K562 (cell line): ENCODE data around the gene RPL29. TPM values are rescaled to one million over a fixed set of nuclear protein-coding genes. Genes with fewer than 3 reads are reported as not detected.

Experiments
- ATAC-seq: fragments of 200-7000 bp; cut with Tn5 transposase; 3 replicates; pipeline ENCODE4 v1.9.1; 2020; ENCODE audit warnings: moderate library complexity
- BruUV-seq: library from RNA; stranded (reverse); fragments of 400-500 nt; replicated peaks from 2 replicates; lab custom pipeline; 2021; lab: Mats Ljungman, UMichigan
- CTCF ChIA-PET: fragments of 300-600 bp; formaldehyde crosslinking; extraction: SDS; loops from one replicate; lab custom pipeline; 2021; ENCODE audit warnings: low intra/inter-chr PET ratio; lab: Yijun Ruan, JAX
- POLR2A ChIA-PET: fragments of 300-600, 350-650 bp; sonication (Branson Sonifier 250); formaldehyde crosslinking; extraction: SDS; loops from one replicate; lab custom pipeline; 2021; ENCODE audit warnings: antibody characterized with exemption, inconsistent platforms; lab: Yijun Ruan, JAX
- DNase-seq, 4 experiments: peaks; one replicate each; pipeline versions ENCODE4 v3.0.0 to v3.0.0-alpha.2; 2011 to 2018; ENCODE audit warnings: low spot score in 3 of 4, mixed read lengths in 3 of 4; ENCODE audit errors: extremely low read depth in 1 of 4
- FAIRE-seq: peaks from 2 replicates; lab custom pipeline; 2011; peaks lifted over from hg19 to GRCh38; lab: Jason Lieb, UNC
- H2AFZ ChIP-seq: 2 replicates; pipeline ENCODE4 v1.6.0; 2011; ENCODE audit warnings: low read depth, low read length, control low read depth, inconsistent platforms
- H3K27ac ChIP-seq: fragments of 200-600 bp; 3 replicates; pipeline ENCODE4 v1.8.0; 2011; ENCODE audit warnings: low read depth, mild to moderate bottlenecking, control low read depth, inconsistent platforms, low read length, moderate library complexity, mixed read lengths; ENCODE audit errors: extremely low read depth
- H3K27me3 ChIP-seq, 2 experiments: fragments of 300-600 bp in 1 of 2; 2 replicates in 1 of 2; 3 replicates in 1 of 2; pipeline versions ENCODE4 v1.6.0 to v1.8.0; 2011; ENCODE audit warnings: inconsistent platforms in 2 of 2, low read length in 2 of 2, mild to moderate bottlenecking in 1 of 2, mixed read lengths in 1 of 2, moderate library complexity in 1 of 2; ENCODE audit not compliant: control insufficient read depth in 2 of 2, insufficient read depth in 2 of 2
- H3K36me3 ChIP-seq: fragments of 300-600 bp; 3 replicates; pipeline ENCODE4 v1.8.0; 2011; ENCODE audit warnings: mild to moderate bottlenecking, low read length, inconsistent platforms; ENCODE audit not compliant: control insufficient read depth, insufficient read depth
- H3K4me1 ChIP-seq, 2 experiments: fragments of 200-600 bp in 1 of 2; replicated peaks in 1 of 2; 2 replicates in 1 of 2; 3 replicates in 1 of 2; pipeline versions ENCODE4 v1.5.1 to v1.8.0; 2011; ENCODE audit warnings: inconsistent platforms in 2 of 2, low read length in 2 of 2, mild to moderate bottlenecking in 1 of 2, mixed read lengths in 1 of 2, moderate library complexity in 1 of 2; ENCODE audit not compliant: control insufficient read depth in 2 of 2, insufficient read depth in 2 of 2
- H3K4me2 ChIP-seq: 2 replicates; pipeline ENCODE4 v1.6.1; 2011; ENCODE audit warnings: low read length, control low read depth, inconsistent platforms, mixed read lengths; ENCODE audit not compliant: insufficient read depth
- H3K4me3 ChIP-seq: fragments of 200-600 bp; sonication (generic), shearing (Covaris generic); 2 replicates; pipeline ENCODE4 v1.5.1; 2016; ENCODE audit warnings: control low read depth, inconsistent platforms
- H3K79me2 ChIP-seq: fragments of 200-600 bp; 3 replicates; pipeline ENCODE4 v1.8.0; 2011; ENCODE audit warnings: low read length, inconsistent platforms; ENCODE audit not compliant: control insufficient read depth, insufficient read depth
- H3K9ac ChIP-seq, 2 experiments: 2 replicates each; pipeline versions ENCODE4 v1.6.0 to v1.6.1; 2011; ENCODE audit warnings: low read depth in 2 of 2, low read length in 2 of 2, control low read depth in 1 of 2, inconsistent platforms in 1 of 2, mild to moderate bottlenecking in 1 of 2, mixed read lengths in 1 of 2; ENCODE audit not compliant: insufficient read depth in 1 of 2
- H3K9me1 ChIP-seq: one replicate; pipeline ENCODE4 v1.6.0; 2011; ENCODE audit warnings: inconsistent platforms, mild to moderate bottlenecking, low read length, moderate library complexity; ENCODE audit not compliant: control insufficient read depth, insufficient read depth
- H3K9me3 ChIP-seq: replicated peaks from 2 replicates; pipeline ENCODE4 v1.5.1; 2011; ENCODE audit warnings: low read depth, low read length, inconsistent platforms; ENCODE audit not compliant: control insufficient read depth, insufficient read depth
- H4K20me1 ChIP-seq: replicated peaks from 2 replicates; pipeline ENCODE4 v1.6.1; 2011; ENCODE audit warnings: low read length, inconsistent platforms, mixed read lengths; ENCODE audit not compliant: control insufficient read depth, insufficient read depth
- ATF7 ChIP-seq: fragments of 450-650 bp; IDR thresholded peaks from 2 replicates; pipeline ENCODE4 v1.7.1; 2014; ENCODE audit warnings: mild to moderate bottlenecking, moderate library complexity
- CSDE1 ChIP-seq, 2 experiments: fragments of 450-650 bp; IDR thresholded peaks; 2 replicates each; pipeline ENCODE4 v1.6.1; 2016; ENCODE audit warnings: mild to moderate bottlenecking in 1 of 2
- DEAF1 ChIP-seq: fragments of 450-650 bp; formaldehyde crosslinking; IDR thresholded peaks from 2 replicates; pipeline ENCODE4 v1.4.0; 2020; ENCODE audit warnings: mild to moderate bottlenecking, moderate library complexity
- ELK3 ChIP-seq: fragments of 450-650 bp; formaldehyde crosslinking; IDR thresholded peaks from 2 replicates; pipeline ENCODE4 v1.4.0; 2020; ENCODE audit warnings: mild to moderate bottlenecking
- ETV1 ChIP-seq: fragments of 450-650 bp; conservative IDR thresholded peaks from 2 replicates; pipeline ENCODE4 v1.6.1; 2016; ENCODE audit warnings: missing genetic modification characterization, control low read depth, low read depth, missing compliant biosample characterization
- HMG20B ChIP-seq: fragments of 250-450 bp; sonication (Bioruptor Pico); IDR thresholded peaks from 2 replicates; pipeline ENCODE4 v1.5.0; 2021; ENCODE audit warnings: mild to moderate bottlenecking
- KDM4B ChIP-seq, 2 experiments: fragments of 450-650 bp in 1 of 2; sonication (generic) in 1 of 2; IDR thresholded peaks; 2 replicates each; pipeline ENCODE4 v1.6.1; 2016 to 2017; ENCODE audit warnings: borderline replicate concordance in 2 of 2, antibody characterized with exemption in 1 of 2, low read depth in 1 of 2, mild to moderate bottlenecking in 1 of 2
- MYBL2 ChIP-seq, 2 experiments: fragments of 450-650 bp in 1 of 2; sonication (generic) in 1 of 2; formaldehyde crosslinking in 1 of 2; IDR thresholded peaks; 2 replicates each; pipeline versions ENCODE4 v1.6.1 to v1.8.1; 2017 to 2022; ENCODE audit warnings: borderline replicate concordance in 1 of 2, inconsistent platforms in 1 of 2, low read depth in 1 of 2, mild to moderate bottlenecking in 1 of 2, missing genetic modification reagents in 1 of 2, moderate library complexity in 1 of 2
- NR2C1 ChIP-seq, 2 experiments: fragments of 450-650 bp; IDR thresholded peaks; 2 replicates each; pipeline ENCODE4 v1.6.1; 2017; ENCODE audit warnings: mild to moderate bottlenecking in 2 of 2, antibody characterized with exemption in 1 of 2, inconsistent platforms in 1 of 2, missing compliant biosample characterization in 1 of 2, missing genetic modification characterization in 1 of 2
- RB1 ChIP-seq: fragments of 450-650 bp; IDR thresholded peaks from 2 replicates; pipeline ENCODE4 v1.6.1; 2017; ENCODE audit warnings: low read depth, mild to moderate bottlenecking
- RFX7 ChIP-seq: fragments of 250-450 bp; sonication (Bioruptor Pico); IDR thresholded peaks from 2 replicates; pipeline ENCODE4 v1.5.1; 2021; ENCODE audit warnings: mild to moderate bottlenecking
- SREBF1 ChIP-seq: fragments of 150-350 bp; IDR thresholded peaks from 2 replicates; pipeline ENCODE4 v1.6.1; 2014; ENCODE audit warnings: antibody characterized with exemption, low read depth, low read length, borderline replicate concordance
- ZBTB17 ChIP-seq: fragments of 450-650 bp; formaldehyde crosslinking; IDR thresholded peaks from 2 replicates; pipeline ENCODE4 v1.4.0; 2020; ENCODE audit warnings: mild to moderate bottlenecking
- ZFPM2 ChIP-seq: fragments of 250-450 bp; sonication (Bioruptor Pico); IDR thresholded peaks from 2 replicates; pipeline ENCODE4 v1.5.1; 2022; ENCODE audit warnings: mild to moderate bottlenecking
- ZNF79 ChIP-seq: fragments of 250-450 bp; sonication (Bioruptor Pico); IDR thresholded peaks from 2 replicates; pipeline ENCODE4 v1.4.0; 2020; ENCODE audit warnings: low read depth, mild to moderate bottlenecking, moderate library complexity
- WGBS: fragments of 100-300 bp; shearing (Covaris generic); methylation state at CpG from one replicate; pipeline ENCODE4 v1.1.6; 2016; ENCODE audit warnings: low coverage, mixed read lengths; ENCODE audit not compliant: insufficient coverage; ENCODE audit errors: missing lambda C conversion rate; 5-methylcytosine and 5-hydroxymethylcytosine counted together
- in situ Hi-C: fragments of 300-500 bp; cut with MboI; formaldehyde crosslinking; loops from 4 replicates; pipeline ENCODE4 v1.15.0; 2018; ENCODE audit warnings: inconsistent platforms, mixed read lengths
- intact Hi-C: fragments of 100-400 bp; cut with micrococcal nuclease; formaldehyde crosslinking; loops from 2 replicates; pipeline ENCODE4 v1.14.2; 2022
- polyA plus RNA-seq, 8 experiments: library from polyadenylated mRNA; depleted of rRNA in 4 of 8; stranded (reverse) in 5 of 8; unstranded in 3 of 8; fragments of >200 nt; fragmentation: Nextera tagmentation in 2 of 8; fragmentation: Illumina TruSeq in 1 of 8; extraction: Ambion mirVana in 2 of 8; extraction: Trizol in 1 of 8; gene quantifications; 2 replicates each; pipeline versions ENCODE4 v1.2.1 to v1.2.3, GENCODE V29; 2011 to 2014; ENCODE audit warnings: inconsistent platforms in 1 of 8, missing spikeins in 1 of 8
- total RNA-seq, 7 experiments: library from RNA; depleted of rRNA in 6 of 7; stranded (reverse); fragments of >200 nt in 6 of 7; fragmentation: Illumina TruSeq in 2 of 7; extraction: Trizol in 2 of 7; gene quantifications; 2 replicates each; pipeline versions ENCODE4 v1.2.1 to v1.2.3, GENCODE V29; 2011 to 2021; ENCODE audit warnings: low replicate concordance in 1 of 7

RPL29 gene
- total and polyA plus RNA-seq, 9 of the 15 experiments (the other 6 are each of a cell fraction or from before 2014, with no cell fraction given): 568 to 1,475 (median 1,104) TPM

- 63% methylated on average over 4 of the region's 10 CpGs for WGBS
- TF ChIP-seq DEAF1 (CRISPR knock-in tag): no peak
- no peak for TF ChIP-seq CSDE1 (IDR thresholded peaks at IDR 0.05)
- no peak for TF ChIP-seq MYBL2 (IDR thresholded peaks at IDR 0.05; ENCODE audit: low read depth)
- no peak for TF ChIP-seq MYBL2 (CRISPR knock-in tag; IDR thresholded peaks at IDR 0.05; ENCODE audit: borderline replicate concordance)
- TF ChIP-seq ELK3: no peak
- no peak for TF ChIP-seq ATF7
- TF ChIP-seq KDM4B (IDR thresholded peaks at IDR 0.05; ENCODE audit: borderline replicate concordance in 2 of 2, low read depth in 1 of 2): no peak
- no peak for TF ChIP-seq ZFPM2 (CRISPR knock-in tag)
- no peak for TF ChIP-seq HMG20B (CRISPR knock-in tag)
- TF ChIP-seq SREBF1: no peak
- no peak for TF ChIP-seq NR2C1 (IDR thresholded peaks at IDR 0.05)
- no peak for TF ChIP-seq NR2C1 (tag; IDR thresholded peaks at IDR 0.05)
- no peak for TF ChIP-seq ETV1 (tag)
- no peak for TF ChIP-seq RFX7 (CRISPR knock-in tag)
- TF ChIP-seq ZNF79: no peak
- no peak for TF ChIP-seq RB1
- no peak for TF ChIP-seq ZBTB17 (CRISPR knock-in tag)
Measured at GRCh38 chr3:52029535-52029934, 33.8 kb upstream of the RPL29 start.

More at GRCh38 chr3:52029535-52029934, 33.8 kb upstream of the RPL29 start:
- CTCF ChIA-PET: no interaction called here
- DNase-seq (no peak), ATAC-seq (no peak), FAIRE-seq (no peak)
- Histone ChIP-seq H3K79me2 (no peaks in the 10 kb centered on the region), H3K9ac (no peak overlapping the region), H2AFZ (no peak overlapping the region), H3K27ac (no peak overlapping the region), H4K20me1 (no peaks in the 10 kb centered on the region; the same call in 1 of the 2 replicates), H3K4me1 (peaks cover 14 to 27% of the 10 kb centered on the region in 2 experiments), H3K36me3 (no peaks in the 10 kb centered on the region), H3K27me3 (no peaks in the 10 kb centered on the region; a peak in 1 of 5 replicates), H3K9me3 (no peaks in the 10 kb centered on the region), H3K9me1 (no peaks in the 10 kb centered on the region), H3K4me2 (peak overlapping the region; percentile 52; the same call in 1 of the 2 replicates), H3K4me3 (no peak overlapping the region)
- no TSS peak for BruUV-seq
- in situ Hi-C loops (no loop called here), intact Hi-C loops (no loop called here)
- POLR2A ChIA-PET: interaction anchor here (0.7 to 0.9 kb wide), 2 partner anchors 14 to 16 kb away, joined by 4 to 6 read pairs; no protein-coding TSS in a partner anchor
